GM21367 (cell line): ENCODE results near the gene ZNF709.
"Not testable (repeated sequence)": the region's sequence is repeated elsewhere in the genome, so short reads cannot be mapped to it uniquely, and the experiment has no call there.

Experiments used
- ATAC-seq: cut with Tn5 transposase; IDR thresholded peaks from one replicate; pipeline ENCODE4 v1.9.1; 2021; ENCODE audit not compliant: unreplicated experiment

Gene ZNF709

DNA sequence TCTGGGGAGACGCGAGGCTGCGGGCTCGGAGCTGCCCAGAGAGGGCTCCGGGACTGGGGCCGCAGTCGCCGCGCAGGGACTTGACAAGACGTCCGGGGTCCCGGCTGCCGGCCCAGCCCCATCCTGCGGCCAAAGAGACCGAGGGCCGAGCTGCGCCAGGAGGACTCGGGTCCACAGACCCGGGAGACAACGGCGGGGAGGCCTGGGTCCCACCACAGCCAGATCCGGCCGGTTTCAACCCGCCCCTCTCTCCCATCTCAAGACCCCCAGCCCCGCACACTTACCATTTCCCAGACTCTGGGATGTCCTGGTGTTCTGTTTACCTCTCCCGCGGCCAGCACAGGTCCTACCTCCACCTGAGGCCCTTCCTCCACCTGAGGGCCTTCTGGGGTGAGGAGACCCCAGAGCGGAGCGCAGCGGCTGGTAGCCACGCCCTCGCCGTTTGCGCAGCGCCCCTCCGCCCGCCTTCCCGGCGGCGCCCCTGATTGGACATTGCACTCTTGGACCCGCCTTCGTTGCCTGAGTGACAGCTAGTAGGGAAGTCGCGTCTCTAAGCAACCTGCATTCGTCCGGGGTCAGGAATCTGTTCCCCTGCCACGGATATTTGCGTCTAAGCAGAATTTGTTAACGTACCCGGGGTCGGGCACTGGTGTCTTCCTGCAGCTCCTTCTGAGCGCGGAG lies at the start of gene ZNF709:
TSS of gene ZNF709 (minus strand) at position 446 of the 681 bp plus-strand sequence. CDS start at position 287, 159 bp downstream.
- ATAC-seq: peak; percentile 88

DNA sequence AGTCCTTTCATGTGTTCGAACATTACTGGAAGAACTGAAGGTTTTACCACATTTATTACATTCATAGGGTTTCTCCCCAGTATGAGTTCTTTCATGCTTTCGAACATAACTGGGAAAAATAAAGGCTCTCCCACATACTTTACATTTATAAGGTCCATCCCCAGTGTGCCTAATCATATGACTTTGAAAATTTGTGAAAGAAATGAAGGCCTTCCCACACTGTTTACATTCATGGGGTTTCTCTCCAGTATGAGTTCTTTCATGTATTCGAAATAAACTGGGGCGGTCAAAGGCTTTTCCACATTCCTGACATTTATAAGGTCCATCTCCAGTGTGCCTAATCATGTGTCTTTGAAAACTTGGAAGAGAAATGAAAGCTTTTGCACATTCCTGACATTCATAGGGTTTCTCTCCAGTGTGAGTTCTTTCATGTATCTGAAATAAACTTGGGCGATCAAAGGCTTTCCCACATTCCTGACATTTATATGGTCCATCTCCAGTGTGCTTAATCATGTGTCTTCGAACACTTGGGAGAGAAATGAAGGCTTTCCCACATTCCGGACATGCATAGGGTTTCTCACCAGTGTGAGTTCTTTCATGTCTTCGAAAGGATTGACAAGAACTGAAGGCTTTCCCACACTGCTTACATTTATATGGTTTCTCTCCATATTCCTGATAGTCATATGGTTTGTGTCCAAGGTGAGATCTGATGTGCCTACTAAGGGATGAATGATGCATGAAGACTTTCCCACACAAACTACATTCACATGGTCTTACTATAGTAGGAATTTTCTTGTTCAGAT lies 42.6 kb upstream of the ZNF709 start:
- no peak for ATAC-seq

DNA sequence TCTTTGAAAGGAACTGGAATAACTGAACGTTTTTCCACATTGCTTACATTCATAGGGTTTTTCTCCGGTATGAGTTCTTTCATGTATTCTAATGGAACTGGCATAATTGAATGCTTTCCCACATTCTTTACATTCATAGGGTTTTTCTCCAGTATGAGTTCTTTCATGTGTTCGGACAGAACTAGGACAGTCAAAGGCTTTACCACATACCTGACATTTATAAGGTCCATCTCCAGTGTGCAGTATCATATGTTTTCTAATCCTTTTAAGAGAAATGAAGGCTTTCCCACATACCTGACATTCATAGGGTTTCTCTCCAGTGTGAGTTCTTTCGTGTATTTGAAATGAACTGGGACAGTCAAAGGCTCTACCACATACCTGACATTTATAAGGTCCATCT lies 41.9 kb upstream of the ZNF709 start:
- ATAC-seq: no peak

DNA sequence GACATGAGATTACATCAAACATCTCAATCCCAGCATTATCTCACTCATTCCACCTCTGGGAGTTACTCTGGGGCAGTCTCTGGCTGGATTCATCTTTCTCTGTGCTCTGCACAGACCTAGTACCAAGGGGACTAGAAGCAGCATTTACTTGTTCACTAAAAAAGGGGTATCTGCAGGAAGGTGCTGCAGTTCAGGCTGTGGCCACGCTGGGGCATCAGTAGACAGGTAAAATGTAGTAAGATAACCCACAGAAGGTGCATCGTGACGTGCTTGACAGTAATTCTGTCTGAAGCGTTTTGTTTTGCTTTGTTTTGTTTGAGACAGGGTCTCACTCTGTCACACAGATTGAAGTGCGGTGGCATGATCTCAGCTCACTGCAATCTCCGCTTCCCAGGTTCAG lies 37.4 kb upstream of the ZNF709 start:
- no peak for ATAC-seq

DNA sequence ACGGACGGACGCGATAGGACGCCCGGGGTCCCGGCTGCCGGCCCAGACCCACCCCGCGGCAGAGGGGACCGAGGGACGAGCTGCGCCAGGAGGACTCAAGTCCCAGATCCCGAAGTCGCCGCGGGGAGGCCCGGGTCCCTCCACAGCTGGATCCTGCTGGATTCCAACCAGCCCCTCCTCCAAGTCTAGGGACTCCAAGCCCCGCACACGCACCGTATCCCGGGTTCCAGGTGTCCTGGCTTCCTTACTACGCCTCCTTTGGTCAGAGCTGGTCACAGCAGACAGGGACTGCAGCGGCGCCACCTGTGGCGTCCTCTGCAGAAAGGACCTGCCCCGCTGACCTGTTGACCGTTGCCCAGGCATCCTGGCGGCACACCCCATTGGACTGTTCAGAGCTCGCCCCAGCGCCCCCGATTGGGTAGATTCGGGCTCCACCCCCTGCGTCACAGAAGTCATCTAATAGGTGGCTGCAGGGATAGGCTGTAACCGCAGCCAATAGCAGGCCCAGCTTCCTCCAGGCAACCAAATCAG lies 29.0 kb upstream of the ZNF709 start:
- ATAC-seq: no peak

DNA sequence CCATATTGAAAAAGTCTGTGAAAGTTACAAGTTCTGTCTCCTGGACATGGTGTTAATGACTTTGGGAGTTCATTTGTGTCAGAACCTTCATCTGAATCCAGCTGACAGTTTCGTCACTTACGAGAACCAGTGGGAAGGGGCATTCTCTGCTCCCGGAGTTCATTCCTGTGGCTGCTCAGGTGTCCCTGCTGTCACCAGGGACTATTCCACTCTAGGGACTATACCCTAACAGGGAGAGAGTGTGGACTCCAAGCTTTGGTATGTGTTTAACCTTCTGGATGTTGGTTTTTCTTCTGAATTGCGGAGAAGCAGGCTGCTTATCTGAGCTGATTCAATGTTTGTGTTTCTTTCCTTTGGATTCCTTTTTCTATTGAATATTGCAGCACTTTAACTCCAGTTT lies 12.4 kb upstream of the ZNF709 start:
- no peak for ATAC-seq

DNA sequence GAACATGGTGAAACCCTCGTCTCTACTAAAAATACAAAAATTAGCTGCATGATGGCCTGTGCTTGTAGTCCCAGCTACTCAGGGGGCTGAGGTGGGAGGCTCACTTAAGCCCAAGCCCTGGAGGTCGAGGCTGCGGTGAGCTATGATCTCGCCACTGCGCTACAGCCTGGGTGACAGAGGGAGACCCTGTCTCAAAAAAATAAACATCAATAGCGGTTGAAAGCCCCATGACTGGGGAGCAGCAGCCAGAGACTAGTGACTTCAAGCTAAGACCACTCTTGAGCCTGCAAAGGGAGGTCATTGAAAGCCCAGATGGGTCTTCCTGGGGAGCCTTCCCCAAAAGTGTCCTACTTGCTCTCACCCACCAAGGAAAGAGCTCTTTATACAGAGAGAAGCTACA lies 11.9 kb upstream of the ZNF709 start:
- no peak for ATAC-seq

DNA sequence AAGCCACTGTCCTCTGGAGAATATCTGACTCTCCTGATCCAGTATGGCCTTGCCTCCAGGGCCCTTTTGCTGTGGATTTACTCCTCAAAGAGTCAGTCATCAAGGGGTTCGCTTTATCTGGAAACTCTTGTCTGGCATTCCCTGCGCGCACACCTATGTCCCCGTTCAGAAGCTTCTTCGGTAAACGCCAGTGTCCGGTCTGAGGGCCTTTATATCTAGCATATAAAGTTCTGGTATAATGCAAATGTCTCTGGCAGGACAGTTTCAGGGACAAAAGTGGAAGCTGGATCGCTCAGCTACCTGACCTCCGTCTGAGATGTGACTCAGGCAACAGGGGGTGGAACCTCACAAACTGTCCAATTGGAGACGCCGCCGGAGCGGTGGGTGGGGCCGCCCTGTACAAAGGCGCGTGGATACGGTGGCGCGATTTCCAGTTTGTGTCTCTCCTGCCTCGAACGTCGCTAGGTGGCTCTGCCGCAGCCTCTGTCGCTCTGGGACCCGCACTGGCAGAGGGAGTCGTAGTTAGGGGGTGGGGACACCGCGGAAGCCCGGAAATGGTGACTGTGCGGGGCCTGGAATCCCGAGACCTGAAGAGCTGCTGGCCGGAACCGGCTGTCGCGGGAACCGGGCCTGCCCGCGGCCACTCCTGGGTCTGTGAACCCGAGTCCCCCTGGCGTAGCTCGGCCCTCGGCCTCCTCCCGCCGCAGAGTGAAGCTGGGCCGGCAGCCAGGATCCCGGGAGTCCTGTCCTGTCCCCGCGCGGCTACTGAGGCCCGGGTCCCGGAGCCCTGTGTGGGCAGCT lies 10.6 kb upstream of the ZNF709 start:
- ATAC-seq: peak; percentile 78

DNA sequence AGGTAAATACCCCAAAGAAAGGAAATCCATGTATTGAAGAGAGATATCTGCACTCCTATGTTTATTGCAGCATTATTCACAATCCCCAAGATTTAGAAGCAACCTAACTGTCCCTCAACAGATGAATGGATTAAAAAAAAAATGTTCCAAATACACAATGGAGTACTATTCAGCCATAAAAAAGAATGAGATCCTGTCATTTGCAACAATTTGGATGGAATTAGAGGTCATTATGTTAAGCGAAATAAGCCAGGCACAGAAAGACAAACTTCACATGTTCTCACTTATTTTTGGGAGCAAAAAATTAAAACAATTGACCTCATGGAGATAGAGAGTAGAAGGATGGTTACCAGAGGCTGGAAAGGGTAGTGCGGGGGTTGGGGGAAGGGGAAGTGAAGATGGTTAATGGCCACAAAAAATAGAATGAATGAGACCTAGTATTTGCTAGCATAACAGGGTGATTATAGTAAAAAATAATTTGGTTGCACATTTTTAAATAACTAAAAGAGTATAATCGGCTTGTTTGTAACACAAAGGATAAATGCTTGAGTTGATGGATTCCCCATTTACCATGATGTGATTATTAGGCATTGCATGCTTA lies 9.7 kb upstream of the ZNF709 start:
- ATAC-seq: no peak

DNA sequence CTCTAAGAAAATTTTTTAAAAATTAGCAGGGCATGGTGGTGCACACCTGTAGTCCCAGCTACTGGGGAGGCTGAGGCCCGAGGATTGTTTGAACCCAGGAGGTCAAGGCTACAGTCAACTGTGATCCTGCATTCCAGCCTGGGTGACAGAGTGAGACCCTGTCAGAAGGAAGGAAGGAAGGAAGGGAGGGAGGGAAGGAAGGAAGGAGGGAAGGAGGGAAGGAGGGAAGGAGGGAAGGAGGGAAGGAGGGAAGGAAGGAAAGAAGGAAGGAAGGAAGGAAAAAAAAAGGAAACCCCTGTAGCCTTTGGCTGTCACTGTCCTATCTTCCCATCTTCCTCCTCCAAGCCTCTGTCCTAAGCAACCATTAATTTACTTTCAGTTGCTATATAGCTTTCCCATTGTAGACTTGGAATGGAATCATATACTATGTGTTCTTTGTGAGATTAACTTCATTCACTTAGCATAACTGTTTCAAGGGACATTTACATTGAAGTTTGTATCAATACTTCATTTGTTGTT lies 1.7 kb upstream of the ZNF709 start:
- not testable (repeated sequence) for ATAC-seq

DNA sequence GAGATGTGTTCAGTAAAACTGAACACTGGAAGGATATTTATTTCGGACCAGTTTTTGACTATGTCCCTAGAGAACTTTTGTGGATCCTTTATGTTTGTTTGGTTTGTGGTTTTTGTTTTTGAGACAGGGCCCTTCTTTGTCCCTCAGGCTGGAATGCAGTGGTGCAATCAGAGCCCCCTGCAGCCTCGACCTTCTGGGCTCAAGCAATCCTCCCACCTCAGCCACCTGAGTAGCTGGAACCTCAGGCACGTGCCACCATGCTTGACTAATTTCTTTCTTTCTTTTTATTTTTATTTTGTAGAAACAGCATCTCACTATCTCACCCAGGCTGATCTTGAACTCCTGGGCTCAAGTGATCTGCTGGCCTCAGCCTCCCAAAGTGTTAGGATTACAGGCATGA lies 955 bp upstream of the ZNF709 start:
- ATAC-seq: no peak

DNA sequence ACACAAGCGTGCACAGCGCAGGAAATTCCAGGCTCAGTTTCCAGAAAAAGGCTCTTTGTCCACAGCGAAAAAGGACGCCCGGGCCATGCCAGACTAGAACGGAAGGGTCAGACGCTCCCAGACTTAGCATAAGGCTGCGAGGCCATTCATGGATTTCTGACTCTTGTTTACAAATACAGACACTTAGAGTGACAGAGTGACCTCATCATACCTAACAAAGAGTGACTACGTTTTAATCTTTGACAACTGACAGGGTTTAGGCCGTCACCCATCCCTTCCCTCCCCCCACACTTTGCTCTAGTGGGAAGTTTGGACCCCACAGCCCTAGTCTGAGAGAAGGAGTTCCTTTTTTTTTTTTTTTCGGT lies 418 bp upstream of the ZNF709 start:
- no peak for ATAC-seq

DNA sequence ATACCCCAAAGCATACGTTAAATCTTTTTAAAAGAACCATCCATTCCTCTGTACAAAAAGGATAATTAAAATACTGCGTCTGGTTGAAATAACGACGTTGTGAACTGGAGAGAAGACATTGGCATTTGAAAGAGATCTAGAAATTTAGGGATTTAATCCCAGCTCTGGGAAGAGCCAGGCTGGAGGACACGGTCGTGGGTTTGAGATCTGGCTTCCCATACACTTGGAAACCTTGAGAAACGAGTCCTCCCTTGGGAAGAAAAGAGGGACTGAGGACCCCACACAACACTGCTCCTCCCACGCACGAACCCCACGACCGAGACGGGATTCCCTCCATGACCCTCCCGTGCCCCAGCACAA lies 625 bp downstream of the ZNF709 start:
- no peak for ATAC-seq

DNA sequence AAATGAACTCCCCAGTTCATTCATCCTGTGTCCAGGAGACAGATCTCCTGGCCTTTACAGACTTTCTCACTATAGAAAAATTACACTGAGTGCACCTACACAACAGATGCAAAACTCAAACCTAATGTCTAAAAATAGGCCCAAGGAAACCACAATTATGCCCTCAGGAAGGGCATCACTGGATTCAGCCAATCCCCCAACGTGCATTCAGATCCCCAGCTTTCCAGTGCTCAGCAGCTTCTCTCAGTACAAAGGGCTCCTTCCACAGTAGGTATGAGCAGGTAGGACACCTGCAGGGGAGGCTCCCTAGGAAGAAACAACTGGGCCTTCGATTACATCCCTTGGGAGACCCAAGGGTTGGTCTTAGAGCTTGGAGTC lies 2.1 kb downstream of the ZNF709 start:
- ATAC-seq: no peak

DNA sequence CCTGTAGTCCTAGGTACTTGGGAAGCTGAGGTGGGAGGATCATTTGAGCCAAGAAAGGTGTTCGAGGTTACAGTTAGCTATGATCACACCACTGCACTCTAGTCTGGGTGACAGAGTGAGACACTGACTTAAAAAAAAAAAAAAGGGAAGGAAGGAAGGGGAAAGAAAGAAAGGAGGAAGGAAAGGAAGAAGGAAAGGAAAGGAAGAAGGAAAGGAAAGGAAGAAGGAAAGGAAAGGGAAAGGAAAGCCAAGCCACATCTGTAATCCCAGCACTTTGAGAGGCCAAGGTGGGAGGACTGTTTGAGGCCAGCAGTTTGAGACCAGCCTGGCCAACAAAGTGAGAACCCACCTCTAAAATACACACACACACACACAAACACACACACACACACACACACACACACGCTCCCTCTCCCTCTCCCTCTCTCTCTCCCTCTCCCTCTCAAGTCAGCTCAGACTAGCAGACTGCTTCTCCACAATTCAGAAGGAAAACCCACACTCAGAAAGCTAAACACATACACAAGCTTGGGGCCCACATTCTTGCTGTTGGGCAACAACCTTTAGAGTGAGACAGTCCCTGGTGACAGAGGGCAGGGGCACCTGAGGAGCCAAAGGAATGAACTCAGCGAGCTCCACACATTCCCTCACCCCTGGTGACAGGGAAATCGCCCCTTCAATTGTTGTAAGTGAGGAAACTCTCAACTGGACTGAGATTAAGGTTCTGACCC lies 2.7 kb downstream of the ZNF709 start:
- ATAC-seq: no peak

DNA sequence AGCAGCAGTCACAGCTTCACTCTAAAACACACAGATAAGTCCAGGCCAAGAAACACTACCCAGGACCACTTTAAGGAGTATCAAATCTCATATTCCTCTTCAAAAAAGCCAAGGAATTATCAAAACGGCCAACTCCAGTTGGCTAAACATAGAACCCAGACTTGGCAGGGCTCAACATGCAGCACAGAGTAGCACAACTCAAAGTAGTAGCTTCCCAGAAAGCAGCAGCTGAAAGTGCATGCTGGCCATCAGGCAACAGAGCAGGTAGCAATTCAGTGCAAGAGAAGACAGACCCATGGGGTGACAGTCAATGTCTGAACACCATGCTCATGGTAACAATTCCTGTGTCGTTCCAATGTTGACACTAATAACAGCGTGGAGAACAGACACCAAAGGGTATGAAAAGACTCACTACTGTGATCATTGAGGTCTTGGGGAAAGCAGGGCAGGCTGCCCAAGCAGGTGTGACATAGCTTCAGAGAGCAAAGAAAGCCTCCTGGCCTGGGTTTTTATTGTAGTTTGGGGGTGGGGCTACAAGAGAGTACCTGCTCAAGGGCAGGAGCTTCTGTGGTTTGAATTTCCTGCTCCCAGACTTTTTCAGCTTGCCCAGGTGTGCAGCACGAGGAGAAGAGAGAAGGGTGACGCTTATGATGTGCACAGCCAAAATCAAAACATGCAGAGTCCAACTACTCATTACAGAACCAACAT lies 6.2 kb downstream of the ZNF709 start:
- no peak for ATAC-seq

DNA sequence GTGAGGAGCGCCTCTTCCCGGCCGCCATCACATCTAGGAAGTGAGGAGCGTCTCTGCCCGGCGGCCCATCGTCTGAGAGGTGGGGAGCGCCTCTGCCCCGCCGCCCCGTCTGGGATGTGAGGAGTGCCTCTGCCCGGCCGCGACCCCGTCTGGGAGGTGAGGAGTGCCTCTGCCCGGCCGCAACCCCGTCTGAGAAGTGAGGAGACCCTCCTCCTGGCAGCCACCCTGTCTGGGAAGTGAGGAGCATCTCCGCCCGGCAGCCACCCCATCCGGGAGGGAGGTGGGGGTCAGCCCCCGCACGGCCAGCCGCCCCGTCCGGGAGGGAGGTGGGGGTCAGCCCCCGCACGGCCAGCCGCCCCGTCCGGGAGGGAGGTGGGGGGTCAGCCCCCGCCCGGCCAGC lies 17.0 kb downstream of the ZNF709 start:
- ATAC-seq: not testable (repeated sequence)

DNA sequence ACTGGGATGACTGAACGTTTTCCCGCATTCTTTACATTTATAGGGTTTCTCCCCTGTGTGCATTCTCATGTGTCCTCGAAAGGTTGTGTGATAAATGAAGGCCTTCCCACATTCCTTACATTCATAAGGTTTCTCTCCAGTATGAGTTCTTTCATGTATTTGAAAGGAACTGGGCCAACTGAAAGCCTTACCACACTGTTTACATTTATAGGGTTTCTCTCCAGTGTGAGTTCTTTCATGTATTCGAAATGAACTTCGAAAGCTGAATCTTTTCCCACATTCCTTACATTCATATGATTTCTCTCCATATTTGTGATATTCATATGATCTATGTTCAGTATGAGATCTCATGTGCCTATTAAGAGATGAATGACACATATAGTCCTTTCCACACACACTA lies 19.4 kb downstream of the ZNF709 start:
- no peak for ATAC-seq

DNA sequence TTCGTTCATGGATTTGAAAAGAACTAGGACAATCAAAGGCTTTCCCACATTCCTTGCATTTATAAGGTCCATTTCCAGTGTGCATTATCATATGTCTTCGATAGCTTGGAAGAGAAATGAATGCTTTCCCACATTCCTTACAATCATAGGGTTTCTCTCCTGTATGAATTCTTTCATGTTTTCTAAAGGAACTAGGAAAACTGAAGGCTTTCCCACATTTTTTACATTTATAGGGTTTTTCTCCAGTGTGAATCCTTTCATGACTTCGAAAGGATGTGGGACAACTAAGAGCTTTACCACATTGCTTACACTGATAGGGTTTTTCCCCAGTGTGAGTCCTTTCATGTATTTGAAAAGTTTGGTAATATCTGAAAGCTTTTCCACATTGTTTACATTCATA lies 19.8 kb downstream of the ZNF709 start:
- ATAC-seq: no peak

DNA sequence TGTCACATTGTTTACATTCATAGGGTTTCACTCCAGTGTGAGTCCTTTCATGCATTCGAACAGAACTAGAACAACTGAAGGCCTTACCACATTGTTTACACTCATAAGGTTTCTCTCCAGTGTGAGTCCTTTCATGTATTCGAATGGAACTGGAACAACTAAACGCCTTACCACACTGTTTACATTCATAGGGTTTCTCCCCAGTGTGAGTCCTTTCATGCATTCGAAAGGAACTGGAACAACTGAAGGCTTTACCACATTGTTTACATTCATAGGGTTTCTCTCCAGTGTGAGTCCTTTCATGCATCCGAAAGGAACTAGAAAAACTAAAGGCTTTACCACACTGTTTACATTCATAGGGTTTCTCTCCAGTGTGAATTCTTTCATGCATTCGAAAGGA lies 20.5 kb downstream of the ZNF709 start:
- not testable (repeated sequence) for ATAC-seq
